GM23338 (cell line): Measurements from ENCODE around the gene ESYT2. TPM values are rescaled to one million over a fixed set of nuclear protein-coding genes. Genes with fewer than 3 reads are reported as not detected.

Experiments used
- ATAC-seq: fragments of 200-7000 bp; cut with Tn5 transposase; 3 replicates; pipeline ENCODE4 v1.9.1; 2020
- DNase-seq: peaks from one replicate; pipeline ENCODE4 v3.0.0-alpha.2; 2015; ENCODE audit warnings: low spot score
- H2AFZ ChIP-seq: fragments of 200-600 bp; sonication (generic); 2 replicates; pipeline ENCODE4 v1.8.0; 2016; ENCODE audit warnings: antibody characterized with exemption, mild to moderate bottlenecking, moderate library complexity
- H3F3A ChIP-seq: fragments of 200-600 bp; sonication (generic); replicated peaks from 2 replicates; pipeline ENCODE4 v1.8.0; 2017; ENCODE audit warnings: antibody characterized with exemption, mixed run types, low read depth
- H3K27ac ChIP-seq: fragments of 200-600 bp; sonication (generic); 2 replicates; pipeline ENCODE4 v1.6.1; 2016; ENCODE audit warnings: low read depth
- H3K27me3 ChIP-seq: fragments of 200-600 bp; sonication (generic); 2 replicates; pipeline ENCODE4 v1.8.0; 2016; ENCODE audit warnings: mild to moderate bottlenecking, mixed run types, moderate library complexity; ENCODE audit not compliant: insufficient read depth
- H3K36me3 ChIP-seq: fragments of 200-600 bp; sonication (generic); 2 replicates; pipeline ENCODE4 v1.8.0; 2016; ENCODE audit warnings: mild to moderate bottlenecking; ENCODE audit not compliant: insufficient read depth
- H3K4me1 ChIP-seq: fragments of 200-600 bp; sonication (generic); 2 replicates; pipeline ENCODE4 v1.8.0; 2016; ENCODE audit warnings: mild to moderate bottlenecking, moderate library complexity; ENCODE audit not compliant: insufficient read depth
- H3K4me2 ChIP-seq: fragments of 200-600 bp; sonication (generic); 2 replicates; pipeline ENCODE4 v1.7.1; 2017; ENCODE audit warnings: mixed run types
- H3K4me3 ChIP-seq: fragments of 200-600 bp; sonication (generic); 2 replicates; pipeline ENCODE4 v1.6.1; 2016; ENCODE audit warnings: mixed run types
- H3K79me2 ChIP-seq: fragments of 200-600 bp; sonication (generic); replicated peaks from 2 replicates; pipeline ENCODE4 v1.8.0; 2017; ENCODE audit warnings: mild to moderate bottlenecking; ENCODE audit not compliant: insufficient read depth
- H3K9me2 ChIP-seq: fragments of 200-600 bp; sonication (generic); 2 replicates; pipeline ENCODE4 v1.8.0; 2017; ENCODE audit not compliant: insufficient read depth
- H4K20me1 ChIP-seq: fragments of 200-600 bp; sonication (generic); replicated peaks from 2 replicates; pipeline ENCODE4 v1.8.0; 2017; ENCODE audit warnings: mild to moderate bottlenecking; ENCODE audit not compliant: insufficient read depth
- H3K27ac Mint-ChIP-seq: 2 replicates; pipeline ENCODE4 v1.8.0; 2020; ENCODE audit warnings: inconsistent platforms, mild to moderate bottlenecking, moderate library complexity, mixed read lengths
- H3K27me3 Mint-ChIP-seq: 3 replicates; pipeline ENCODE4 v1.8.0; 2022; ENCODE audit warnings: low read depth, mild to moderate bottlenecking, moderate library complexity, mixed read lengths, inconsistent platforms; ENCODE audit not compliant: insufficient read depth, poor library complexity
- H3K36me3 Mint-ChIP-seq: 3 replicates; pipeline ENCODE4 v1.8.0; 2021; ENCODE audit warnings: low read depth, mild to moderate bottlenecking, inconsistent platforms, moderate library complexity, mixed read lengths
- H3K4me1 Mint-ChIP-seq: 3 replicates; pipeline ENCODE4 v1.8.0; 2020; ENCODE audit warnings: mild to moderate bottlenecking, inconsistent platforms, mixed read lengths
- H3K4me3 Mint-ChIP-seq: 3 replicates; pipeline ENCODE4 v1.8.0; 2021; ENCODE audit warnings: moderate library complexity, mild to moderate bottlenecking, inconsistent platforms, mixed read lengths
- H3K9me3 Mint-ChIP-seq: 3 replicates; pipeline ENCODE4 v1.8.0; 2020; ENCODE audit warnings: moderate library complexity, mild to moderate bottlenecking, inconsistent platforms, mixed read lengths
- CREB1 ChIP-seq: fragments of 250-450 bp; sonication (Bioruptor Pico); IDR thresholded peaks from 2 replicates; pipeline ENCODE4 v1.5.0; 2020; ENCODE audit warnings: low read depth, mild to moderate bottlenecking, moderate library complexity
- CTCF ChIP-seq, 2 experiments: fragments of 200-600 bp in 1 of 2; sonication (generic) in 1 of 2; conservative IDR thresholded peaks; 2 replicates each; pipeline versions ENCODE4 v1.5.1 to v1.6.1; 2016 to 2017; ENCODE audit warnings: antibody characterized with exemption in 2 of 2, low read depth in 2 of 2, mild to moderate bottlenecking in 2 of 2, moderate library complexity in 1 of 2
- ETS1 ChIP-seq: IDR thresholded peaks from 2 replicates; pipeline ENCODE4 v1.6.1; 2016; ENCODE audit warnings: antibody characterized with exemption
- EZH2 ChIP-seq: fragments of 200-600 bp; sonication (generic); IDR thresholded peaks from one replicate; pipeline ENCODE4 v1.8.0; 2017; ENCODE audit warnings: antibody characterized with exemption, mild to moderate bottlenecking, low read depth; ENCODE audit not compliant: unreplicated experiment
- EZH2phosphoT487 ChIP-seq: fragments of 200-600 bp; sonication (generic); IDR thresholded peaks from one replicate; pipeline ENCODE4 v1.8.1; 2018; ENCODE audit warnings: antibody characterized with exemption; ENCODE audit not compliant: unreplicated experiment
- JUNB ChIP-seq: IDR thresholded peaks from one replicate; pipeline ENCODE4 v1.6.1; 2016; ENCODE audit warnings: antibody characterized with exemption; ENCODE audit not compliant: unreplicated experiment
- NANOG ChIP-seq: IDR thresholded peaks from 2 replicates; pipeline ENCODE4 v1.6.1; 2016; ENCODE audit warnings: antibody characterized with exemption, borderline replicate concordance
- POLR2AphosphoS5 ChIP-seq: IDR thresholded peaks from 2 replicates; pipeline ENCODE4 v1.6.1; 2016; ENCODE audit warnings: antibody characterized with exemption, low read depth
- REST ChIP-seq: IDR thresholded peaks from one replicate; pipeline ENCODE4 v1.6.1; 2018; ENCODE audit warnings: antibody characterized with exemption; ENCODE audit not compliant: unreplicated experiment
- STAT1 ChIP-seq: IDR thresholded peaks from one replicate; pipeline ENCODE4 v1.6.1; 2016; ENCODE audit warnings: antibody characterized with exemption; ENCODE audit not compliant: unreplicated experiment
- ZNF114 ChIP-seq: fragments of 250-450 bp; sonication (Bioruptor Pico); IDR thresholded peaks from 2 replicates; pipeline ENCODE4 v1.5.0; 2020; ENCODE audit warnings: mild to moderate bottlenecking, moderate library complexity
- ZNF331 ChIP-seq: fragments of 250-450 bp; sonication (Bioruptor Pico); IDR thresholded peaks from 2 replicates; pipeline ENCODE4 v1.5.0; 2020; ENCODE audit warnings: low read depth, mild to moderate bottlenecking, moderate library complexity
- polyA plus RNA-seq: library from polyadenylated mRNA; unstranded; fragments of >200 nt; fragmentation: Nextera tagmentation; extraction: Ambion mirVana; gene quantifications from 2 replicates; pipeline ENCODE4 v1.2.1, GENCODE V29; 2016
- total RNA-seq: library from RNA; depleted of rRNA; stranded (reverse); fragments of >200 nt; shearing (Covaris generic); gene quantifications from 2 replicates; pipeline ENCODE4 v1.2.3, GENCODE V29; 2014
- TF ChIP-seq, protein P1 (sequence below): fragments of 250-450 bp; sonication (Bioruptor Pico); IDR thresholded peaks from 2 replicates; pipeline ENCODE4 v1.5.0; 2020; ENCODE audit warnings: mild to moderate bottlenecking, moderate library complexity

ESYT2 gene
- total and polyA plus RNA-seq, 2 experiments from 2014 or later: 9.6 to 52.7 TPM

DNA sequence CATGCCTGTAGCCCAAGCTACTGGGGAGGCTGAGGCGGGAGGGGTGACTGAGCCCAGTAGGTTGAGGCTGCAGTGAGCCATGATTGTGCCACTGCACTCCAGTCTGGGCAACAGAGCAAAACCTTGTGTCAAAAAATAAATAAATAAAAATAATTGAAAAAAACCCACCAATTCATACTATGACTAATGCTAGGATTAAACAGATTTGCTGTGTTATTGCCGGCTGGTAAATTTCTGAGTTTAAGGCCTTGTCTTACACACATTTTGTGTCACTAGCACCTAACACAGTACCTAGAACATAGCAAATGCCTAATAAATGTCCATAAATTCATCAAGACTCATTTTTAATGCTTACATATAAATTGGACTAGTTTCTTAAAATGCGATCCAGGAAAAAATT lies 8.7 kb downstream of the ESYT2 start:
- no peak for ATAC-seq
- peaks cover 94% of the 10 kb centered on the region for H3K79me2 ChIP-seq
- peaks cover 5% of the 10 kb centered on the region; the same call in 2 of the 3 replicates for H3K36me3 Mint-ChIP-seq

More for the DNA sequence above, 8.7 kb downstream of the ESYT2 start:
- Histone ChIP-seq H2AFZ (no peak overlapping the region), H3K4me1 (peaks cover 28% of the 10 kb centered on the region), H3F3A (no peaks in the 10 kb centered on the region), H3K9me2 (no peaks in the 10 kb centered on the region), H3K27ac (no peak overlapping the region), H3K36me3 (no peaks in the 10 kb centered on the region), H3K27me3 (no peaks in the 10 kb centered on the region), H4K20me1 (peaks cover 12% of the 10 kb centered on the region; the same call in 1 of the 2 replicates), H3K4me3 (no peak overlapping the region), H3K4me2 (no peak overlapping the region)
- peaks cover 1% of the 10 kb centered on the region for H3K27me3 Mint-ChIP-seq
- H3K27ac Mint-ChIP-seq: no peak overlapping the region
- H3K4me3 Mint-ChIP-seq: no peak overlapping the region
- H3K9me3 Mint-ChIP-seq: no peaks in the 10 kb centered on the region
- TF ChIP-seq NANOG (no peak), STAT1 (no peak), JUNB (no peak), CREB1 (CRISPR knock-in tag) (no peak), ETS1 (no peak), EZH2phosphoT487 (no peak), ZNF114 (no peak), POLR2AphosphoS5 (no peak), ZNF331 (no peak), EZH2 (no peak), CTCF (conservative IDR thresholded peaks at IDR 0.05; ENCODE audit: low read depth in 2 of 2) (no peak), REST (no peak)
- TF ChIP-seq, protein P1, sequence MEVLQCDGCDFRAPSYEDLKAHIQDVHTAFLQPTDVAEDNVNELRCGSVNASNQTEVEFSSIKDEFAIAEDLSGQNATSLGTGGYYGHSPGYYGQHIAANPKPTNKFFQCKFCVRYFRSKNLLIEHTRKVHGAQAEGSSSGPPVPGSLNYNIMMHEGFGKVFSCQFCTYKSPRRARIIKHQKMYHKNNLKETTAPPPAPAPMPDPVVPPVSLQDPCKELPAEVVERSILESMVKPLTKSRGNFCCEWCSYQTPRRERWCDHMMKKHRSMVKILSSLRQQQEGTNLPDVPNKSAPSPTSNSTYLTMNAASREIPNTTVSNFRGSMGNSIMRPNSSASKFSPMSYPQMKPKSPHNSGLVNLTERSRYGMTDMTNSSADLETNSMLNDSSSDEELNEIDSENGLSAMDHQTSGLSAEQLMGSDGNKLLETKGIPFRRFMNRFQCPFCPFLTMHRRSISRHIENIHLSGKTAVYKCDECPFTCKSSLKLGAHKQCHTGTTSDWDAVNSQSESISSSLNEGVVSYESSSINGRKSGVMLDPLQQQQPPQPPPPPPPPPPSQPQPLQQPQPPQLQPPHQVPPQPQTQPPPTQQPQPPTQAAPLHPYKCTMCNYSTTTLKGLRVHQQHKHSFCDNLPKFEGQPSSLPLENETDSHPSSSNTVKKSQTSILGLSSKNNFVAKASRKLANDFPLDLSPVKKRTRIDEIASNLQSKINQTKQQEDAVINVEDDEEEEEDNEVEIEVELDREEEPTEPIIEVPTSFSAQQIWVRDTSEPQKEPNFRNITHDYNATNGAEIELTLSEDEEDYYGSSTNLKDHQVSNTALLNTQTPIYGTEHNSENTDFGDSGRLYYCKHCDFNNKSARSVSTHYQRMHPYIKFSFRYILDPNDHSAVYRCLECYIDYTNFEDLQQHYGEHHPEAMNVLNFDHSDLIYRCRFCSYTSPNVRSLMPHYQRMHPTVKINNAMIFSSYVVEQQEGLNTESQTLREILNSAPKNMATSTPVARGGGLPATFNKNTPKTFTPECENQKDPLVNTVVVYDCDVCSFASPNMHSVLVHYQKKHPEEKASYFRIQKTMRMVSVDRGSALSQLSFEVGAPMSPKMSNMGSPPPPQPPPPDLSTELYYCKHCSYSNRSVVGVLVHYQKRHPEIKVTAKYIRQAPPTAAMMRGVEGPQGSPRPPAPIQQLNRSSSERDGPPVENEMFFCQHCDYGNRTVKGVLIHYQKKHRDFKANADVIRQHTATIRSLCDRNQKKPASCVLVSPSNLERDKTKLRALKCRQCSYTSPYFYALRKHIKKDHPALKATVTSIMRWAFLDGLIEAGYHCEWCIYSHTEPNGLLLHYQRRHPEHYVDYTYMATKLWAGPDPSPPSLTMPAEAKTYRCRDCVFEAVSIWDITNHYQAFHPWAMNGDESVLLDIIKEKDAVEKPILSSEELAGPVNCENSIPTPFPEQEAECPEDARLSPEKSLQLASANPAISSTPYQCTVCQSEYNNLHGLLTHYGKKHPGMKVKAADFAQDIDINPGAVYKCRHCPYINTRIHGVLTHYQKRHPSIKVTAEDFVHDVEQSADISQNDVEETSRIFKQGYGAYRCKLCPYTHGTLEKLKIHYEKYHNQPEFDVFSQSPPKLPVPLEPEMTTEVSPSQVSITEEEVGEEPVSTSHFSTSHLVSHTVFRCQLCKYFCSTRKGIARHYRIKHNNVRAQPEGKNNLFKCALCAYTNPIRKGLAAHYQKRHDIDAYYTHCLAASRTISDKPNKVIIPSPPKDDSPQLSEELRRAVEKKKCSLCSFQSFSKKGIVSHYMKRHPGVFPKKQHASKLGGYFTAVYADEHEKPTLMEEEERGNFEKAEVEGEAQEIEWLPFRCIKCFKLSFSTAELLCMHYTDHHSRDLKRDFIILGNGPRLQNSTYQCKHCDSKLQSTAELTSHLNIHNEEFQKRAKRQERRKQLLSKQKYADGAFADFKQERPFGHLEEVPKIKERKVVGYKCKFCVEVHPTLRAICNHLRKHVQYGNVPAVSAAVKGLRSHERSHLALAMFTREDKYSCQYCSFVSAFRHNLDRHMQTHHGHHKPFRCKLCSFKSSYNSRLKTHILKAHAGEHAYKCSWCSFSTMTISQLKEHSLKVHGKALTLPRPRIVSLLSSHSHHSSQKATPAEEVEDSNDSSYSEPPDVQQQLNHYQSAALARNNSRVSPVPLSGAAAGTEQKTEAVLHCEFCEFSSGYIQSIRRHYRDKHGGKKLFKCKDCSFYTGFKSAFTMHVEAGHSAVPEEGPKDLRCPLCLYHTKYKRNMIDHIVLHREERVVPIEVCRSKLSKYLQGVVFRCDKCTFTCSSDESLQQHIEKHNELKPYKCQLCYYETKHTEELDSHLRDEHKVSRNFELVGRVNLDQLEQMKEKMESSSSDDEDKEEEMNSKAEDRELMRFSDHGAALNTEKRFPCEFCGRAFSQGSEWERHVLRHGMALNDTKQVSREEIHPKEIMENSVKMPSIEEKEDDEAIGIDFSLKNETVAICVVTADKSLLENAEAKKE (CRISPR knock-in tag): no peak
- DNase-seq: no peak
- peaks cover 54% of the 10 kb centered on the region for H3K4me1 Mint-ChIP-seq
